Tongue (tissue), 2 donors: ENCODE measurements around the gene RIC8B. TPM values are rescaled to one million over a fixed set of nuclear protein-coding genes. Genes with fewer than 3 reads are reported as not detected.

Experiments
- DNase-seq: peaks from one replicate; pipeline ENCODE4 v3.0.0-alpha.2; 2015
- total RNA-seq: library from RNA; depleted of rRNA; stranded (reverse); fragments of >200 nt; gene quantifications from one replicate; pipeline ENCODE4 v1.2.3, GENCODE V29; 2014

The RIC8B gene
- total RNA-seq, 1 donor from 2014 or later, result 25.4 TPM

- DNase-seq, result peak; percentile 64
Measured at GRCh38 chr12:106801830-106802533, 27.5 kb downstream of the RIC8B start.

GRCh38 chr12:106804668-106805067 lies 30.2 kb downstream of the RIC8B start:
- no peak for DNase-seq

- DNase-seq, result peak; percentile 28
Measured at GRCh38 chr12:106814714-106815113, 40.2 kb downstream of the RIC8B start.

- no peak for DNase-seq
Measured at GRCh38 chr12:106815741-106816140, 41.3 kb downstream of the RIC8B start.

GRCh38 chr12:106816231-106816630 lies 41.7 kb downstream of the RIC8B start:
- DNase-seq, result peak; percentile 45

- no peak for DNase-seq
Measured at GRCh38 chr12:106819991-106820390, 45.5 kb downstream of the RIC8B start.

- no peak for DNase-seq
Measured at GRCh38 chr12:106831699-106832098, 57.2 kb downstream of the RIC8B start.

GRCh38 chr12:106837782-106838181 lies 63.3 kb downstream of the RIC8B start:
- no peak for DNase-seq

- DNase-seq, result no peak
Measured at GRCh38 chr12:106839333-106839732, 64.9 kb downstream of the RIC8B start.

GRCh38 chr12:106840243-106840642 lies 65.8 kb downstream of the RIC8B start:
- DNase-seq, result peak; percentile 18

- DNase-seq, result peak; percentile 80
Measured at GRCh38 chr12:106841510-106842302, 67.2 kb downstream of the RIC8B start.

GRCh38 chr12:106845902-106846301 lies 71.4 kb downstream of the RIC8B start:
- no peak for DNase-seq

GRCh38 chr12:106847861-106848260 lies 73.4 kb downstream of the RIC8B start:
- no peak for DNase-seq

GRCh38 chr12:106851306-106851705 lies 76.8 kb downstream of the RIC8B start:
- DNase-seq, result no peak

- no peak for DNase-seq
Measured at GRCh38 chr12:106854723-106855122, 80.2 kb downstream of the RIC8B start.

GRCh38 chr12:106855221-106855758 lies 80.8 kb downstream of the RIC8B start:
- DNase-seq, result no peak

- DNase-seq, result no peak
Measured at GRCh38 chr12:106861984-106862916, 87.8 kb downstream of the RIC8B start.

GRCh38 chr12:106863189-106863588 lies 88.7 kb downstream of the RIC8B start:
- no peak for DNase-seq

- no peak for DNase-seq
Measured at GRCh38 chr12:106865683-106866082, 91.2 kb downstream of the RIC8B start.

- DNase-seq, result no peak
Measured at GRCh38 chr12:106866426-106867080, 92.1 kb downstream of the RIC8B start.

GRCh38 chr12:106867651-106868050 lies 93.2 kb downstream of the RIC8B start:
- no peak for DNase-seq
